Skeletal muscle cell (primary cell): ENCODE results near the gene CCDC9B.

Experiments
- DNase-seq: peaks from one replicate; pipeline ENCODE4 v3.0.0-alpha.2; 2010; ENCODE audit warnings: low read depth
- H3K4me3 ChIP-seq: 2 replicates; pipeline ENCODE4 v1.5.1; 2011; ENCODE audit warnings: low read depth, mild to moderate bottlenecking, control low read depth, low read length, moderate library complexity

The CCDC9B gene

GRCh38 chr15:40347559-40348473 is 7.1 kb upstream of the CCDC9B start:
- H3K4me3 ChIP-seq: no peak overlapping the region
- no peak for DNase-seq

- no peak for DNase-seq
- no peak overlapping the region for H3K4me3 ChIP-seq
Measured at GRCh38 chr15:40346579-40347558, 6.1 kb upstream of the CCDC9B start.

- no peak for DNase-seq
- no peak overlapping the region for H3K4me3 ChIP-seq
Measured at GRCh38 chr15:40345867-40346578, 5.3 kb upstream of the CCDC9B start.

GRCh38 chr15:40345225-40345866 is 4.6 kb upstream of the CCDC9B start:
- no peak for DNase-seq
- no peak overlapping the region for H3K4me3 ChIP-seq

- no peak overlapping the region for H3K4me3 ChIP-seq
- no peak for DNase-seq
Measured at GRCh38 chr15:40344631-40345120, 3.9 kb upstream of the CCDC9B start.

- H3K4me3 ChIP-seq: no peak overlapping the region
- DNase-seq: no peak
Measured at GRCh38 chr15:40344217-40344616, 3.5 kb upstream of the CCDC9B start.

GRCh38 chr15:40343512-40343911 is 2.8 kb upstream of the CCDC9B start:
- H3K4me3 ChIP-seq: no peak overlapping the region
- peak; percentile 92 for DNase-seq

- H3K4me3 ChIP-seq: no peak overlapping the region
- no peak for DNase-seq
Measured at GRCh38 chr15:40342416-40343320, 1.9 kb upstream of the CCDC9B start.

- DNase-seq: no peak
- peak overlapping the region; percentile 36 for H3K4me3 ChIP-seq
Measured at GRCh38 chr15:40340038-40340739, 550 bp downstream of the CCDC9B start.

- no peak overlapping the region for H3K4me3 ChIP-seq
- no peak for DNase-seq
Measured at GRCh38 chr15:40339621-40339945, 1.2 kb downstream of the CCDC9B start.

- DNase-seq: no peak
- no peak overlapping the region for H3K4me3 ChIP-seq
Measured at GRCh38 chr15:40338921-40339620, 1.7 kb downstream of the CCDC9B start.

- DNase-seq: no peak
- H3K4me3 ChIP-seq: no peak overlapping the region
Measured at GRCh38 chr15:40338041-40338657, 2.6 kb downstream of the CCDC9B start.

GRCh38 chr15:40337597-40337996 is 3.1 kb downstream of the CCDC9B start:
- no peak overlapping the region for H3K4me3 ChIP-seq

GRCh38 chr15:40336744-40337122 is 4.0 kb downstream of the CCDC9B start:
- no peak for DNase-seq
- no peak overlapping the region for H3K4me3 ChIP-seq

More at GRCh38 chr15:40337597-40337996, 3.1 kb downstream of the CCDC9B start:
- no peak for DNase-seq

- DNase-seq: no peak
- no peak overlapping the region for H3K4me3 ChIP-seq
Measured at GRCh38 chr15:40335938-40336743, 4.6 kb downstream of the CCDC9B start.
